AG10803 (cell line): ENCODE results near the gene KIFC1.
A peak's percentile ranks its signal among the peaks of the same experiment; 100 is the strongest.

Experiments
- DNase-seq: peaks from one replicate; pipeline ENCODE4 v3.0.0; 2010; ENCODE audit warnings: low read depth
- H3K4me3 ChIP-seq: 2 replicates; pipeline ENCODE4 v1.5.1; 2011; ENCODE audit warnings: mild to moderate bottlenecking, low read length, control low read depth
- TF ChIP-seq, protein P1 (sequence below): conservative IDR thresholded peaks from 2 replicates; pipeline ENCODE4 v1.5.1; 2011; ENCODE audit warnings: mild to moderate bottlenecking, low read length, control low read depth, inconsistent platforms

KIFC1 gene

DNA sequence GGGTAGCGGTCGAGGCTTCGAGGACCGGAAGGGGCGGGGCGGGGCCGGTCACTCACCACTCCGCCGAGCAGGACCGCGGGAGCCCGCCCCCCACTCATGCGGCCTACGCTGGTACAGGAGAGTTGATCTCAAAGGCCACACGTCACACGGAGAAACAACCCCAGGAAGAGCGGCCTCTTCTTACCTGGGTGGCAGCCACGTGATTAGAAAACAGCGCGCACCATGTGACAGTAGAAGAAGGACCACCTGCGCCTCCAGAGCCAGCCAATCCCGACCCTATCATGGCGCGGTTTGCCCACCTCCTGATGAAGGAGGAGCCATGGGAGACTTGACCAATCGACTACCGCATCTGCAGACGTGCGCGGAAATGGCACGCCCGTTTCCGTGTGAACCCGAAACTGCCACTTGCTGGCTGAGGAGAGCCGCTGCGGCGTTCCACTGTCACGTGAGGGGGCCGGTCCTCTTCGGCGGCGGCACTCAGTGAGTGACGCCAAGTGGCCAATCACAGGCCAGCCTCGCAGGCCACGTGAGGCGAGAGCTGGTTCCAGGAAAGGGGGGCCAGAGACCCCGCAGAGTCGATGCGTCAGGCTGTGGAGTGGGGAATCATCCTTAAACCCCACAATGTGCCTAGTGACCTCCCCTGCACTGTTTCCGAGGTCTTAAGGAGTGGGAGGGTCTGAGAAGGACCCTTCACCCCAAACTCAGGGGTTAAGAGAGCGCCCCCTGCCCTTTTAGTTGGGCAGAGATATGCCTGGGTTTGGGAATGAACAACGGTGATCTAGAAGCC is 26.5 kb downstream of the KIFC1 start, which contains the start of gene CUTA:
Gene CUTA (minus strand): TSS at position 205 of the 787 bp plus-strand sequence. CDS start 107 bp downstream, at position 98.
- H3K4me3 ChIP-seq = peak within 1 kb of the TSS; percentile 90
- TF ChIP-seq, protein P1, sequence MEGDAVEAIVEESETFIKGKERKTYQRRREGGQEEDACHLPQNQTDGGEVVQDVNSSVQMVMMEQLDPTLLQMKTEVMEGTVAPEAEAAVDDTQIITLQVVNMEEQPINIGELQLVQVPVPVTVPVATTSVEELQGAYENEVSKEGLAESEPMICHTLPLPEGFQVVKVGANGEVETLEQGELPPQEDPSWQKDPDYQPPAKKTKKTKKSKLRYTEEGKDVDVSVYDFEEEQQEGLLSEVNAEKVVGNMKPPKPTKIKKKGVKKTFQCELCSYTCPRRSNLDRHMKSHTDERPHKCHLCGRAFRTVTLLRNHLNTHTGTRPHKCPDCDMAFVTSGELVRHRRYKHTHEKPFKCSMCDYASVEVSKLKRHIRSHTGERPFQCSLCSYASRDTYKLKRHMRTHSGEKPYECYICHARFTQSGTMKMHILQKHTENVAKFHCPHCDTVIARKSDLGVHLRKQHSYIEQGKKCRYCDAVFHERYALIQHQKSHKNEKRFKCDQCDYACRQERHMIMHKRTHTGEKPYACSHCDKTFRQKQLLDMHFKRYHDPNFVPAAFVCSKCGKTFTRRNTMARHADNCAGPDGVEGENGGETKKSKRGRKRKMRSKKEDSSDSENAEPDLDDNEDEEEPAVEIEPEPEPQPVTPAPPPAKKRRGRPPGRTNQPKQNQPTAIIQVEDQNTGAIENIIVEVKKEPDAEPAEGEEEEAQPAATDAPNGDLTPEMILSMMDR = peak; percentile 32
- peak; percentile 100 for DNase-seq

DNA sequence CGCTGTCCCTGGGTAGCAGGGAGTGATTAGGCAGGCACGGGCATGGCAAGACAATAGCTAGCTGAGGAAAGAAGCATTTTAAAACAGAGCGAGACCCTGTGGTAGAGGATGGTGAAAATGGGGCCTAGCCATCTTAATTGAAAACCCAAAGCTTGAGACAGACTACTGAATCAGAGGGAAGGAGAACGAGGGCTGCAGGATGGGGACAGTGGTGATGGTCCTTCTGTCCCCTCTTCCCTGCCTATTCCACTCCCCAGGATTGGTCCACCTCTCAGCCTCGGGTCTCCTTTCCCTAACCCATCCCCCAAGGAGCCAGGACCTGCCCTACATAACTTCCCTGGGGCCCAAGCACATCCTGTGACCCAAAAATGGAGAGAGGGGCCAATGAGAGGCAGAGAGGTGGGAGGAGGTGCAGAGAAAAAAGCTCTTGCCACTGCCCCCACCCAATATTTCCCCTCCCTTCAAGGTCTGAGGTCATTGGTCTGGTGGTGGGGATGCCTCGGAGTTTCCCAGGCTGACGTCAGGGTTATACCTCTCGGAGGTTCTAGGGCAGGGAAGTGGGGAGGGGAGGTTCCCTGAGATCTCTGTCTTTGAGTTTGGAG is 27.2 kb downstream of the KIFC1 start:
- TF ChIP-seq, protein P1 = no peak
- no peak for DNase-seq
- peak overlapping the region; percentile 57 for H3K4me3 ChIP-seq

DNA sequence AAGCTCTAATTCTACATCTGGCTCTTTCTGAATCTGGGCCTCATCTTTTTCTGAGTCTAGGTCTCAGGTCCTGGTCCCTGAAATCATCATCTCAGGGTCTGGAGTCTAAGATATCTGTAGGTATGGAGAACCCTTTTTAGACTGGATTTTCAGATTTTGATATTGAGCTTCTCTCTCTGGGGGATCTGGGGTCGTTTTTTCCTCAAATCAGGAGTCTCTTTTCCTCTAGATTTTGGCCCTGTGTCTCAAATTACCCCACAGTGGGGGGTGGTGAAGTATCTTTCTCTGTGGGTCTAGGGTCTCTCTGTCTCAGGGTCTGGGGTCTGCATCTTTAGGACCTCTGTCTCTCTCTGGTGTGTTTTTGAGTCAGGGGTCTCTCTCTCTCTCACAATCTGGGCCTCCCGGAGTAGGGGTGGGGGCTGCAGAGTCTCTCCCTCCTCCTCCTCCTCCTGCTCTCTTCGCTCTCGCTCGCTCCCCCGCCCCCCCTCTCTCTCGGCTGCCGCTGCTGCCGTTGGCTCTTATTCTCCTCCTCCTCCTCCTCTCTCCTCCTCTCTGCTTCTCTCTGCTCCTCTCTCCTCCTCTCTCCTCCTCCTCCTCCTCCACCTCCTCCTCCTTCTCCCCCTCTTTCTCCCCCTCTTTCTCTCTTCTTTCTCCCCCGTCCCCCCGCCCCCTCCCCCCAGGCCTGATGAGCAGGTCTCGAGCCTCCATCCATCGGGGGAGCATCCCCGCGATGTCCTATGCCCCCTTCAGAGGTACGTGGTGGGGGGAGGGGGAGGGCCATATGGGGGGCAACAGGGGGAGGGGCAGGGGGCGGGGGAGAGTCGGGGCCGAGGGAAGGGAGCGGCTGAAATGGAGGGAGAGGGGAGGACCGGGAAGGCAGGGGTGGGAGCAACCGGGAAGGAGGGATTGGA is 28.2 kb downstream of the KIFC1 start, which contains the start of gene SYNGAP1:
Gene SYNGAP1 (plus strand): TSS at position 486 of the 911 bp plus-strand sequence. CDS start 200 bp downstream, at position 686.
- DNase-seq = peak; percentile 67
- peak within 1 kb of the TSS; percentile 65 for H3K4me3 ChIP-seq
- TF ChIP-seq, protein P1 = no peak

DNA sequence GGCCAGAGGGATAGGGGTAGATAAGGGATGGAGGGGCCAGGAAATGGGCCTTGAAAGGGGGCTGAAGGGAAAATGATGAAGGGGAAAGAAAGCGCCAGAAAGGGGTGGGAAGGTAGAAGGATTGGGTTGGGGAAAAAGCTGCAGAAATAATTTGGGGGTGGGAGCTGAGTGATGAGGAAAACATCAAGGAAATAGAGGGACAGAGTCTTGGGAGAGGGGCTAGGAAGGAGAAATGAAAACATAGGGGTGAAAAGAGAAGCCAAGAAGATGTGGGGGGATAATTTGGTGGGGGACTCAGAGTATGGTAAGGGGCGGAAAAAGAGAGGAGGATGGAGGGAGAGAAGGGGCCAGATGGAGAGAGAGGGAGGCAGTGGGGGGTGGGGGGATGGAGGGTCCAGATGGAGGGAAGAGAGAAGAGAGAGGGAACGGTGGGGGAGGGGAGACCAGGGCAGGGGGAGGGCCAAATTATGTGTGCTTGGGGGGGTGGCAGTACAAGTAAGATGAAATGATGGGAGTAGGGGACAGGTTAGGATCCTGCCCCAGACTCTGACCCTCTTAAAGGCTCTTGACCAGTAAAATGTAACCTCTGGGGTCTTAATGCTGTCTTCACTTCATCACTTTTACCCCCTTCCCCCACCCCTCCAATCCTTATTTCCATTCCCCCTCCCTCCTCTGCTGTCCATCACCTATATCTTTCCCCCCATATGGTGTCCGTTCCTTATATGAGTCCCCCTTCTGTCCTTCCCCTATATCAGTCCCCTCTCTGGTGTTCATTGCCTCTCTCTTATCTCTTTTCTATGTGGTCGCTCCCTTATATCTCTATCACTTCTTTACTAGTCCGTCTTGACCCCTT is 29.1 kb downstream of the KIFC1 start:
- TF ChIP-seq, protein P1 = no peak
- peak overlapping the region; percentile 65 for H3K4me3 ChIP-seq
- DNase-seq = no peak

DNA sequence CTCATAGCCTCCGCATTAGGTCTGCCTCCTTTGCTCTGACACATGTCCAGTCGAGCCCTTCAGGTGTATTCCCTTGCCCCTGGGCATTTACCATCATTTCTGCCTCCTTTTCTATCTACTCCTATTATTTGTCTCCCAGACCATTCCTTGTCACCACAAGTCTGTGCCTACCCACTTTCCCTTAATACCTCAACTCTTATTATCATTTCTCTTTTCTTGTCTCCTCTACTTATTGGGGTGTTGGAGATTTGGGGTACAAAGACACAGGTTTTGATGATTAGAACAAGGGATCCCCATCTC is 29.7 kb downstream of the KIFC1 start:
- DNase-seq = no peak
- TF ChIP-seq, protein P1 = no peak

DNA sequence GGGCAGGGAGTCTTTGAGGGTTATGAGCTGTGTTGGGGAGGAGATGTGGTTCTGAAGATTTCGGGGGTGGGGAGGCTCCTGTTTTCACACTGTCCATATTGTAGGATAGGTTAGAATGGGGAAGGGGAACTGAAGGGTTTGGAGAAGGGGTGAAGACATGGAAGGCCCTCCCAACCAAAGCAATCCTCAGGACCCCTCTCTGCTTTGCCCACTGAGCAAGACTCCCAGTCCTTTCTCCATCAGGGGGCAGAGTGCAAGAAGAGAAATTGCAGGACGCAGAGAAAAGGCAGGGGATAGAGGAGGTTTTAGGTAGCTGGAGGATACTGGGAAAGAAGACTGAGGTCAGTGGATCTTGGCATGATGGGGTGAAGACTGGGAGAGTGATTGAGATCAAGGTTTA is 32.2 kb downstream of the KIFC1 start:
- no peak for DNase-seq
- TF ChIP-seq, protein P1 = no peak
- H3K4me3 ChIP-seq = no peak overlapping the region

More for the DNA sequence above, 29.7 kb downstream of the KIFC1 start:
- no peak overlapping the region; the same call in 1 of the 2 replicates for H3K4me3 ChIP-seq
